ENCODE measurements around the gene SH3PXD2A.

The SH3PXD2A gene

GRCh38 chr10:103613616-103614015, 241.8 kb downstream of the SH3PXD2A start:
- CTCF ChIA-PET, result interaction anchor here (0.6 to 2.7 kb wide), 4 partner anchors 8 to 271 kb away, joined by 3 to 9 read pairs (median 4); no protein-coding TSS in a partner anchor
- TF ChIP-seq ZNF354C (tag by site-specific recombination; IDR thresholded peaks at IDR 0.05; ENCODE audit: borderline replicate concordance, low read depth), result no peak
- TF ChIP-seq ZNF148 (tag by site-specific recombination; IDR thresholded peaks at IDR 0.05; ENCODE audit: borderline replicate concordance), result no peak
- TF ChIP-seq ZNF184 (tag by site-specific recombination; IDR thresholded peaks at IDR 0.05), result no peak
- TF ChIP-seq ZNF544 (tag by site-specific recombination; IDR thresholded peaks at IDR 0.05), result no peak
- no peak for TF ChIP-seq ZNF391 (tag by site-specific recombination; IDR thresholded peaks at IDR 0.05; ENCODE audit: borderline replicate concordance, low read depth)
- TF ChIP-seq GLI4 (tag by site-specific recombination; IDR thresholded peaks at IDR 0.05), result no peak
- no peak for TF ChIP-seq ZIC2 (tag by site-specific recombination; IDR thresholded peaks at IDR 0.05)
- TF ChIP-seq ZNF24 (tag by site-specific recombination; IDR thresholded peaks at IDR 0.05), result no peak
- no peak for TF ChIP-seq ZNF488 (tag by site-specific recombination; IDR thresholded peaks at IDR 0.05)
- no peak for TF ChIP-seq ZNF626 (tag by site-specific recombination; IDR thresholded peaks at IDR 0.05)
- POLR2A ChIA-PET, result no interaction called here
- peaks cover 0 to 96% of the 10 kb centered on the region in 2 experiments; a peak in 1 of 3 replicates for H3K36me3 ChIP-seq (ENCODE audit: control insufficient read depth in 2 of 2, insufficient read depth in 1 of 2, low read length in 2 of 2)
- no peak overlapping the region for H3K27ac ChIP-seq (ENCODE audit: extremely low read depth, low read depth, low read length)
- no peaks in the 10 kb centered on the region for H3K9me3 ChIP-seq (ENCODE audit: control insufficient read depth, insufficient read depth, low read depth, low read length)
- no peak overlapping the region for H3K4me3 ChIP-seq (ENCODE audit: low read depth, low read length)
- H3K4me1 ChIP-seq (ENCODE audit: control insufficient read depth, insufficient read depth, low read length), result no peaks in the 10 kb centered on the region

- H3K36me3 ChIP-seq (ENCODE audit: control insufficient read depth in 2 of 2, insufficient read depth in 1 of 2, low read length in 2 of 2), result peaks cover 0 to 88% of the 10 kb centered on the region in 2 experiments; a peak in 1 of 3 replicates
- POLR2A ChIA-PET, result no interaction called here
Observed at GRCh38 chr10:103612462-103613365, 242.7 kb downstream of the SH3PXD2A start.

GRCh38 chr10:103610921-103611511, 244.4 kb downstream of the SH3PXD2A start:
- Histone ChIP-seq H3K27ac (ENCODE audit: extremely low read depth, low read depth, low read length) (no peak overlapping the region), H3K4me3 (ENCODE audit: low read depth, low read length) (no peak overlapping the region), H3K4me1 (ENCODE audit: control insufficient read depth, insufficient read depth, low read length) (no peaks in the 10 kb centered on the region), H3K36me3 (ENCODE audit: control insufficient read depth in 2 of 2, insufficient read depth in 1 of 2, low read length in 2 of 2) (peaks cover 0 to 74% of the 10 kb centered on the region in 2 experiments; a peak in 1 of 3 replicates), H3K9me3 (ENCODE audit: control insufficient read depth, insufficient read depth, low read depth, low read length) (no peaks in the 10 kb centered on the region)
- ChIA-PET POLR2A (no interaction called here), CTCF (interaction anchor here (0.5 to 1.6 kb wide), 5 partner anchors 12 to 75 kb away, joined by 3 to 7 read pairs (median 4); no protein-coding TSS in a partner anchor)
- TF ChIP-seq ZBTB44 (tag by site-specific recombination; IDR thresholded peaks at IDR 0.05) (no peak), INSM2 (tag by site-specific recombination; IDR thresholded peaks at IDR 0.05) (no peak), ZNF140 (tag by site-specific recombination; IDR thresholded peaks at IDR 0.05) (no peak), SCRT2 (tag by site-specific recombination; IDR thresholded peaks at IDR 0.05) (no peak), BCL6B (tag by site-specific recombination; IDR thresholded peaks at IDR 0.05) (no peak), BCL11A (tag by site-specific recombination; IDR thresholded peaks at IDR 0.05; ENCODE audit: low read depth) (no peak), ZNF664 (tag by site-specific recombination; IDR thresholded peaks at IDR 0.05) (no peak), ZNF530 (tag by site-specific recombination; IDR thresholded peaks at IDR 0.05; ENCODE audit: low read depth) (no peak), ZNF571 (tag by site-specific recombination; IDR thresholded peaks at IDR 0.05) (no peak)

More at GRCh38 chr10:103612462-103613365, 242.7 kb downstream of the SH3PXD2A start:
- Histone ChIP-seq H3K9me3 (ENCODE audit: control insufficient read depth, insufficient read depth, low read depth, low read length) (no peaks in the 10 kb centered on the region), H3K4me3 (ENCODE audit: low read depth, low read length) (no peak overlapping the region), H3K27ac (ENCODE audit: extremely low read depth, low read depth, low read length) (no peak overlapping the region), H3K4me1 (ENCODE audit: control insufficient read depth, insufficient read depth, low read length) (no peaks in the 10 kb centered on the region)
- TF ChIP-seq ZNF394 (tag by site-specific recombination; IDR thresholded peaks at IDR 0.05; ENCODE audit: borderline replicate concordance) (peak; percentile 41; the same call in 1 of the 2 replicates), EGR2 (tag by site-specific recombination; IDR thresholded peaks at IDR 0.05; ENCODE audit: low read depth) (peak; percentile 72), ZFHX2 (tag by site-specific recombination; conservative IDR thresholded peaks at IDR 0.05) (peak; percentile 86), ZNF184 (tag by site-specific recombination; IDR thresholded peaks at IDR 0.05) (no peak), ZNF354C (tag by site-specific recombination; IDR thresholded peaks at IDR 0.05; ENCODE audit: borderline replicate concordance, low read depth) (no peak), ZIC2 (tag by site-specific recombination; IDR thresholded peaks at IDR 0.05) (peak; percentile 49; the same call in 1 of the 2 replicates)
- CTCF ChIA-PET, result interaction anchor here (0.6 to 1.6 kb wide), 3 partner anchors 14 to 73 kb away, joined by 3 to 7 read pairs (median 5); no protein-coding TSS in a partner anchor
